Measurements from ENCODE around the gene BYSL.

GRCh38 chr6:41878246-41878645, 43.1 kb upstream of the BYSL start:
- TF ChIP-seq CTCF (IDR thresholded peaks at IDR 0.05) (no peak), POLR2A (IDR thresholded peaks at IDR 0.05) (no peak)

Data from esophagus squamous epithelium (tissue), 4 donors.